ENCODE measurements around the gene ZSCAN16.

DNA sequence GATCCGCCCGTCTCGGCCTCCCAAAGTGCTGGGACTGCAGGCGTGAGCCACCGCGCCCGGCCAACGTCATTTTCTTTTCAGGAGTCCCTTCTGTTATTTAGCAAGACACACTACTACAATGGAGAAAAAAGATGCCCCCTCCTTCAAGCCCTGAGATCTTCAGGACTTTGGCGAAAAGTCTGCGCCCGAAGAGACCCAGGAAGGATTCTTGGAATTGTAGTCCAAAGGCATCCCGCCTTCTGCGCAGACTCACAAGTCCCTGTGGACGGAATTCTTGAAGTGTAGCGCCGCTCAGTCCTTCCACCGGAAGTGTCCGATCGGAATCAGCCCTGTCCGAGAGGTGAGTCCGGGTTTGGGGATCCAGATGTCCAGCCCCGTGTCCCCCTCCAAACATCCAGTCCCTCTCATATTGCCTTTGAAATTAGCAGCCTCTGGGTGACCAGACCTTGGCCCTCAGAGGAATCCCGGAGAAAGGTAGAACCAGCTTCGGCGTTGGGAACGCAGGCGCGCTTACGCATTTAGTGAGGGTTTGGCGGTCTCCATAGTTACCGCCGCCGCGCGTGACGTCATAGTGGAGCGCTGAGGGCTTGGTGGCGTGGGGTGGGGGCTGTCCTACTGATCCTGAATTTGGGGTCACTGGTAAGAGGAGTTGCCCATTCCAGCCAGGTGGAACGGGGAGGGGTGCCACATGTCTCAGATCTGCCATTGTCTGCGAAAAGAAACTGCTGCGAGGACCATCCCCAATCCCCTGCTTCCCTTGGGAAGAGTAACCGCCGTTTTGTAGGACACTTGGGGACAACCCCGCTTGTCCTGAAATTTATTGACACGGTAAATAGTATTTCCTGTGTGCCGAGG lies 43.6 kb upstream of the ZSCAN16 start:
- TF ChIP-seq YY1 (IDR thresholded peaks at IDR 0.05; ENCODE audit: insufficient read depth, insufficient read length) (no peak), SUZ12 (IDR thresholded peaks at IDR 0.05; ENCODE audit: extremely low read depth, insufficient read depth, insufficient read length) (no peak)
